CD14-positive monocyte (primary cell): Measurements from ENCODE around the gene MTA2. TPM values are rescaled to one million over a fixed set of nuclear protein-coding genes. Genes with fewer than 3 reads are reported as not detected.

Experiments used
- DNase-seq, 3 donors: peaks; one replicate each; pipeline ENCODE4 v3.0.0-alpha.2; 2011 to 2022
- H2AFZ ChIP-seq: 2 replicates; pipeline ENCODE4 v1.6.0; 2012; ENCODE audit warnings: mild to moderate bottlenecking, low read depth, low read length, inconsistent platforms; ENCODE audit not compliant: insufficient read depth, poor library complexity, severe bottlenecking
- H3K27ac ChIP-seq, 2 donors: 1 replicate in 1 of 2; 2 replicates in 1 of 2; pipeline ENCODE4 v1.5.1; 2012 to 2013; ENCODE audit warnings: low read length in 2 of 2, control low read depth in 1 of 2, inconsistent platforms in 1 of 2, low read depth in 1 of 2, mild to moderate bottlenecking in 1 of 2
- H3K27me3 ChIP-seq, 2 donors: one replicate each; pipeline versions ENCODE4 v1.6.0 to v1.6.1; 2011 to 2013; ENCODE audit warnings: low read length in 2 of 2; ENCODE audit not compliant: control insufficient read depth in 2 of 2, insufficient read depth in 2 of 2
- H3K36me3 ChIP-seq, 2 donors: replicated peaks in 1 of 2; 1 replicate in 1 of 2; 2 replicates in 1 of 2; pipeline versions ENCODE4 v1.5.1 to v1.6.1; 2012 to 2013; ENCODE audit warnings: low read length in 2 of 2, control low read depth in 1 of 2, inconsistent platforms in 1 of 2, mild to moderate bottlenecking in 1 of 2; ENCODE audit not compliant: insufficient read depth in 2 of 2, control insufficient read depth in 1 of 2
- H3K4me1 ChIP-seq, 2 donors: 1 replicate in 1 of 2; 2 replicates in 1 of 2; pipeline versions ENCODE4 v1.5.1 to v1.6.1; 2012 to 2013; ENCODE audit warnings: low read length in 2 of 2, control low read depth in 1 of 2, inconsistent platforms in 1 of 2, mild to moderate bottlenecking in 1 of 2, moderate library complexity in 1 of 2; ENCODE audit not compliant: insufficient read depth in 2 of 2, control insufficient read depth in 1 of 2
- H3K4me2 ChIP-seq: replicated peaks from 2 replicates; pipeline ENCODE3; 2012; ENCODE audit warnings: low read length, moderate library complexity, mild to moderate bottlenecking; ENCODE audit not compliant: poor library complexity, severe bottlenecking; ENCODE audit errors: extremely low read depth
- H3K4me3 ChIP-seq, 3 experiments: fragments of 200-600 bp in 1 of 3; sonication (generic) in 1 of 3; replicated peaks in 1 of 3; 1 replicate in 2 of 3; 2 replicates in 1 of 3; pipeline ENCODE4 v1.5.1; 2011 to 2013; ENCODE audit warnings: low read length in 3 of 3, mild to moderate bottlenecking in 3 of 3, control low read depth in 2 of 3, low read depth in 2 of 3, inconsistent platforms in 1 of 3, moderate library complexity in 1 of 3
- H3K79me2 ChIP-seq: 2 replicates; pipeline ENCODE4 v1.6.0; 2012; ENCODE audit warnings: mild to moderate bottlenecking, control low read depth, inconsistent platforms, low read length, moderate library complexity; ENCODE audit not compliant: insufficient read depth
- H3K9ac ChIP-seq: 2 replicates; pipeline ENCODE4 v1.6.0; 2017; ENCODE audit warnings: low read length, mild to moderate bottlenecking; ENCODE audit not compliant: insufficient read depth, poor library complexity, severe bottlenecking
- H3K9me3 ChIP-seq, 2 donors: replicated peaks in 1 of 2; 1 replicate in 1 of 2; 2 replicates in 1 of 2; pipeline versions ENCODE4 v1.5.1 to v1.6.1; 2012 to 2013; ENCODE audit warnings: low read length in 2 of 2, control low read depth in 1 of 2; ENCODE audit not compliant: control insufficient read depth in 1 of 2, insufficient read depth in 1 of 2
- H4K20me1 ChIP-seq: 2 replicates; pipeline ENCODE4 v1.6.0; 2012; ENCODE audit warnings: mild to moderate bottlenecking, low read length, control low read depth, moderate library complexity; ENCODE audit not compliant: insufficient read depth
- H3K27ac Mint-ChIP-seq, 7 donors: one replicate each; pipeline ENCODE4 v1.8.0; 2020; ENCODE audit warnings: mild to moderate bottlenecking in 7 of 7, mixed read lengths in 7 of 7, moderate library complexity in 6 of 7, inconsistent platforms in 2 of 7
- H3K27me3 Mint-ChIP-seq, 3 donors: one replicate each; pipeline ENCODE4 v1.8.0; 2021 to 2022; ENCODE audit warnings: low read depth in 3 of 3, mild to moderate bottlenecking in 3 of 3, mixed read lengths in 3 of 3, moderate library complexity in 3 of 3, inconsistent platforms in 1 of 3
- H3K36me3 Mint-ChIP-seq, 2 donors: one replicate each; pipeline ENCODE4 v1.8.0; 2020; ENCODE audit warnings: mixed read lengths in 2 of 2, inconsistent platforms in 1 of 2, mild to moderate bottlenecking in 1 of 2
- H3K4me1 Mint-ChIP-seq: one replicate; pipeline ENCODE4 v1.8.0; 2020; ENCODE audit warnings: mild to moderate bottlenecking, mixed read lengths
- H3K4me3 Mint-ChIP-seq, 2 donors: one replicate each; pipeline ENCODE4 v1.8.0; 2020; ENCODE audit warnings: mild to moderate bottlenecking in 2 of 2, mixed read lengths in 2 of 2, moderate library complexity in 1 of 2
- H3K9me3 Mint-ChIP-seq, 7 donors: one replicate each; pipeline ENCODE4 v1.8.0; 2020 to 2022; ENCODE audit warnings: mixed read lengths in 7 of 7, mild to moderate bottlenecking in 6 of 7, moderate library complexity in 6 of 7, inconsistent platforms in 2 of 7
- CTCF ChIP-seq: fragments of 200-600 bp; IDR thresholded peaks from one replicate; pipeline ENCODE4 v1.8.0; 2022; ENCODE audit warnings: antibody characterized with exemption, mild to moderate bottlenecking
- WGBS: methylation state at CpG from one replicate; pipeline ENCODE4 v1.1.5; 2013; ENCODE audit warnings: missing lambda C conversion rate; ENCODE audit not compliant: insufficient coverage; 5-methylcytosine and 5-hydroxymethylcytosine counted together
- intact Hi-C, 2 donors: fragments of 100-400 bp; cut with micrococcal nuclease; formaldehyde crosslinking; loops; one replicate each; pipeline versions ENCODE4 v1.15.0 to v1.15.1; 2023
- polyA plus RNA-seq, 3 donors: library from polyadenylated mRNA; depleted of rRNA in 1 of 3; unstranded in 2 of 3; stranded (reverse) in 1 of 3; fragments of 300-500 nt in 2 of 3; fragments of >200 nt in 1 of 3; fragmentation: Illumina TruSeq in 2 of 3; gene quantifications; 1 replicate in 2 of 3; 2 replicates in 1 of 3; pipeline ENCODE4 v1.2.3, GENCODE V29; 2012 to 2021

MTA2 gene
- polyA plus RNA-seq, 3 donors = 14.0 to 38.6 (median 17.6) TPM

- intact Hi-C loops = loop anchor here (1.0 to 5.0 kb wide), 2 partner anchors 11 to 587 kb away; partner anchors contain the start of gene FTH1 (in 1 of the 2)
- Histone ChIP-seq H4K20me1 (peaks cover 8% of the 10 kb centered on the region), H3K9ac (peak overlapping the region; percentile 92), H3K4me3 (peak overlapping the region in 2 of 3 experiments; percentile 2 to 72), H3K9me3 (no peaks in the 10 kb centered on the region), H3K36me3 (peaks cover 5 to 7% of the 10 kb centered on the region in 2 donors), H3K27ac (peak overlapping the region; percentile 95 to 100), H3K79me2 (peaks cover 33% of the 10 kb centered on the region), H3K27me3 (no peaks in the 10 kb centered on the region), H2AFZ (no peak overlapping the region), H3K4me1 (peaks cover 78% of the 10 kb centered on the region in 2 donors), H3K4me2 (peak overlapping the region; percentile 77)
- Mint-ChIP-seq H3K4me1 (peaks cover 79% of the 10 kb centered on the region), H3K27me3 (peaks cover 2 to 23% (median 3%) of the 10 kb centered on the region in 3 donors), H3K4me3 (peak overlapping the region; percentile 70 to 93), H3K9me3 (no peaks in the 10 kb centered on the region), H3K27ac (peak overlapping the region; percentile 100), H3K36me3 (peaks cover 5 to 15% of the 10 kb centered on the region in 2 donors)
- no peak for TF ChIP-seq CTCF
- DNase-seq = peak; percentile 89 to 96 (median 90)
- 65% methylated on average over 8 of the region's 8 CpGs for WGBS
These were observed 47.8 kb downstream of the MTA2 start for GRCh38 chr11:62553839-62554361.

GRCh38 chr11:62553080-62553838, 48.4 kb downstream of the MTA2 start:
- peaks cover 8% of the 10 kb centered on the region for H4K20me1 ChIP-seq
- no peak for TF ChIP-seq CTCF
- peaks cover 79% of the 10 kb centered on the region for H3K4me1 Mint-ChIP-seq
- 3% methylated on average over 10 of the region's 15 CpGs for WGBS
- H3K27ac ChIP-seq = peak overlapping the region; percentile 95 to 100
- H3K4me1 ChIP-seq = peaks cover 77% of the 10 kb centered on the region in 2 donors
- no peaks in the 10 kb centered on the region for H3K27me3 ChIP-seq
- H3K27me3 Mint-ChIP-seq = peaks cover 2 to 21% (median 5%) of the 10 kb centered on the region in 3 donors
- H2AFZ ChIP-seq = no peak overlapping the region
- H3K9me3 Mint-ChIP-seq = no peaks in the 10 kb centered on the region
- H3K36me3 Mint-ChIP-seq = peaks cover 2 to 8% of the 10 kb centered on the region in 2 donors
- H3K4me2 ChIP-seq = peak overlapping the region; percentile 77
- H3K4me3 Mint-ChIP-seq = peak overlapping the region; percentile 70 to 84
- H3K27ac Mint-ChIP-seq = peak overlapping the region; percentile 100
- H3K36me3 ChIP-seq = peaks cover 0 to under 1% of the 10 kb centered on the region in 2 donors
- intact Hi-C loops = loop anchor here (1.0 to 5.0 kb wide), 2 partner anchors 10 to 586 kb away; partner anchors contain the start of gene FTH1 (in 1 of the 2)
- H3K9ac ChIP-seq = peak overlapping the region; percentile 92
- H3K79me2 ChIP-seq = peaks cover 27% of the 10 kb centered on the region
- no peaks in the 10 kb centered on the region for H3K9me3 ChIP-seq
- peak; percentile 94 to 97 (median 96) for DNase-seq
- H3K4me3 ChIP-seq = peak overlapping the region; percentile 2 to 72 (median 9)
